HG03060 (cell line): ENCODE results near the gene MAGI1.

Source experiments
- ATAC-seq: cut with Tn5 transposase; IDR thresholded peaks from one replicate; pipeline ENCODE4 v1.9.1; 2021; ENCODE audit warnings: low read depth, moderate number of reproducible peaks; ENCODE audit not compliant: unreplicated experiment

The MAGI1 gene

DNA sequence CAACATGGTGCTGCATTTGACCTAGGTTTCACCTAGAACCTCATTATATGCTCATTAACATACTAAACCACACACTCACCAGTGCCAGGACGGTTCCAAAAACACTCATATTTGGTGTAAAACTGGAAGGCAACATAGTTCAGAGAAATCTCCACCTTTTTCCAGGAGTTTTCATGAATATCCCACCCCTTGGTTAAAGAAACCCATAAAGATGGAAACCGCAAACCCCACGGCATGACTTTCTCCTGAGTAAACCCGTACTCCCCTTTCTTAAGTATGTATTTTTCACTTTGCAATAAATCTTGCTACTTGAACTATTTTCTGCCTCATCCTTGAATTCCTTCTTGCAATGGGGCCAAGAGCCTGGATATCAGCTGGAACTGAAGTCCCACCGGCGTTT, 379.3 kb downstream of the MAGI1 start:
- no peak for ATAC-seq

DNA sequence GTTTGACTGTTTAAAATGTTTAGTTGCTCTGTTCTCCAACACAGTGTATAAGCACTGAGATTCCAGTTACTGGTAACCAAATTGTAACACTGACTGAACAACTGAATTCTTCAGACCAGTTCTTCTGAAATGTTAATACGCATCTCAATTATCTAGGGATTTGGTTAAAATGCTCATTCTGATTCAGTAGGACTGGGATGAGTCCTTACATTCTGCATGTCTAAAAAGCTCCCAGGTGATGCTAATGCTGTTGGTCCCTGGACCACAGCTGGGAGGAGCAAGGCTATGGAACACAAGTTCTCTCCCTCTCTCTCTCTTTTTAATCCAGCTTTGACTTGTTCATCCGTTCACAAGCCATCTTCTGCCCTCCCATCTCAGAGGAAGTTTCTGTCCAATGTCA, 380.3 kb downstream of the MAGI1 start:
- no peak for ATAC-seq

DNA sequence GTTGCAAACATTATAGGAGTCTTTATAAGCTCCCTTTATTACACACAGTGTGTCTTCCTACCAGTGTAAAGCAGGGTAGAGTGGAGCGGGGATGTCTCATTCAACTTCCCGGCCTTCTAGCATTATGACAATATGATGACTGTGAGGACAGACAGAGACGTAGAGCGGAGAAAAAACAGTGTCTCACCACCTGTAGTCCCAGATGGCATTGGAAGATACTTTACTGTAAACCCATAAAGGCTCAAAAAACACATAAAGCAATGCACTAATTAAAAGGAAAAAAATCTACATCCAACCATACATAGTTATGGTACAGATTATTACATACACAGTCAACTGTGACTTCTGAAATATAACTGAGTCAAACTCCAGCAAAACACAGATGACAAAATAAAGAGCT, 383.7 kb downstream of the MAGI1 start:
- ATAC-seq: no peak

DNA sequence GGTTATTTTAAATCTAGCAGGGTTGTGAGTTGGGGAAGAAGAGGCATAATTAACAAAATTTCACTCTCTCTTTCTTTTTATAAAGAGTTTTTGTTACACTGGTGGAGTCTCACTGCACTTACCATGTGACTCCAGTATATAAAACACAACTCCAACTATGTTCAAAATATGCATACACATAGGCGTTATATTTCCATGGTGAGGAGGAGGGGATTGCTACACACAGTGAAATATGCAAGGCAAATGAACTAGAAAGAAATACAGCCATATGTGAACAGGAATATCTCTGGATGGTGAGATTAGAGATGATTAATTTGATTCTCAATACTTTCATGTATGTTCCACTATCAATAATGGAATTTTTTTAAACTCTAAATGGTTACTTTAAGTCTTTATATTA, 385.0 kb downstream of the MAGI1 start:
- no peak for ATAC-seq

DNA sequence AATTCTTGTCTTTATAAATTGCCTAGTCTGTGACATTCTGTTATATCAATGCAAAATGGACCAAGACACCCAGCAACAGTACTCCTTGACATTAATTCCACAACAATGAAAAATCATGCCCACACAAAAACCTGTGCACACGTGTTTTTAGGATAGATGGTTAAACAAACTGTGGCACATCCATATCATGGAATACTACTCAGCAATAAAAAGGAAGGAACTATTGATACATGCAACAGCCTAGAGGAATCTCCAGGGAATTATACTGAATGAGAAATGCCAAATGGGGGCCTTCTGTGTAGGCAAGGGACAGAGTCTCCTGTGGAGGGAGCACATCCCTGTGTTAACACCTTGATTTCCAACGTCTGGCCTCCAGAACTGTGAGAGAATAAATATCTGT, 388.5 kb downstream of the MAGI1 start:
- ATAC-seq: no peak

DNA sequence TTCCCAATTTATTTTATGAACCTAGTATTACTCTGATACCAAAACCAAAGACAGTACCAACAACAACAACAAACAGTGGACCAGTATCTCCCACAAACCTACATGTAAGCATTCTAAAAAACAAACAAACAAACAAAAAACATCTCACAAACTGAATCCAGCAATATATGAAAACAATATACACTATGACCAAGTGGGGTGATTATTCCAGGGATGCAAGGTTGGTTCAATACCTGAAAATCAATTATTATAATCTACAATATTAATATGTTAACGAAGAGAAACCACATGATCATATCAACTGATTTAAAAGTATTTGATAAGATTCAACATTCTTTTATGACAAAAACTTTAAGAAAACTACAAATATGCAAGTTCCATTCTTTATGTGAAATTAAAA, 391.3 kb downstream of the MAGI1 start:
- no peak for ATAC-seq

DNA sequence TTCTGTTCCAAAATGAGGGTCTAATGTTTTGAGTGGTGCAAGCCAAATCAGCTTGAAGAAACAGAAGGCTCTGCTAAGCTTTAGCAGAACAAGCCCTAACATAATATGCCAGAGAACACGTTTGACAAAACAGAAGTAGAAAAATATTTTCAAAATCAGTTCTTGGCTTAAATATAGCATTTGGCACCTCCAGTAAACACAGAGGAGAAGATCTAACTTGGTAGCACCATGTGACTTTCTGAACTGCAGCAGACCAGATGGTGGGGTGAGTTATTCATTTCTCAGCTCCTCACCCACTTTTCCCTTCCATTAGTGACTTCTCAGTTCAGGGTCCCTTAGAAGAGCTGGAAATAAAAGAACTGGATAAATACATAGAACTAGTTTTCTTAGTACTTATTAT, 395.8 kb downstream of the MAGI1 start:
- ATAC-seq: no peak

DNA sequence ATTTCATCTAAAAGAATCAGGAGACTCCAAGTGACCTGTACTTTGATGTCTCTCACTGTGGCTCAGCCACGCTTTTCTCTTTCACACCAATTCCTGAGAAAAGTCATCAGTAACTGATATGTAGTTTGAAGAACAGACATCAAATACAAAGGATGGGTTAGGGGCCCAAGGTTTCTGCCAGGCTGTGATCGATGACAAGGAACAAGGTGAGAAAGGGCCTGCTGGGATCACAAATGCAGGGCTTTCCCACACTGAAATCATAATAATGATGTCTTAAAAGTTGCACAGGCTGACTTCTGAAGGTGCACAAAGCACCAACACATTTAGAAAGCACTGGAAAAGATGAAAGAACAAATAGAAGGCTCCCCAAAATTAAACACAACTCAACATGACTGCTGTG, 396.9 kb downstream of the MAGI1 start:
- no peak for ATAC-seq

DNA sequence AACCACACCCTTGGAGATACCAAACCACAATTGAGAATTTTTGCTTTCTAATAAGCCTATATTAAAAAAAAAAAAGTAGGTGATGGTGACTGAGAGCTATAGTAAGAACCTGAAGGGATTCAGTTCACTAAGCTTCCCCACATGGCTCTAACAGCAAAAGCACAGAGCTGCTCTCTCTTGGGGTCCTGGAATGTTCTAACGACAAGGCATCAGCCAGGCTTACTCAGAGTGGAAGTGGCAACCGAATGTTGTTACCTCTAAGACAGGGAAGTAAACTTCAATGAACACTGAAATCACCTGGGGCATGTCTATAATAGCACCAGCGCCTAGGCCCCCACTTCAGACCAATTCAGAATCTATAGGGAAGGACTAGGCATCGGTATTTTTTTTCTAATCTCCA, 397.7 kb downstream of the MAGI1 start:
- no peak for ATAC-seq

DNA sequence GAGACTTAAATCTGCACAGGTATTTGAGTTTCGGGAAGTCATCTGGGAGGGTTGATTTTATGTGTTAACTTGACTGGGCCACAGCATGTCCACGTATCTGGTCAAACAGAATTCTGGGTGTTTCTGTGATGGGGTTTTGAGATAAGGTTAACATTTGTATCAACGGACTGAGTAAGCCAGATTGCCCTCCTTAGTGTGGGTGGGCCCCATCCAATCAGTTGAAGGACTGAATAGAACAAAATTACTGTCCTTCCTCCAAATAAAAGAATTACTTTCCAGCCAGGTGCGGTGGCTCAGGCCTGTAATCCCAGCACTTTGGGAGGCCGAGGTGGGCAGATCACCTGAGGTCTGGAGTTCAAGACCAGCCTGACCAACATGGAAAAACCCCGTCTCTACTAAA, 399.3 kb downstream of the MAGI1 start:
- no peak for ATAC-seq

DNA sequence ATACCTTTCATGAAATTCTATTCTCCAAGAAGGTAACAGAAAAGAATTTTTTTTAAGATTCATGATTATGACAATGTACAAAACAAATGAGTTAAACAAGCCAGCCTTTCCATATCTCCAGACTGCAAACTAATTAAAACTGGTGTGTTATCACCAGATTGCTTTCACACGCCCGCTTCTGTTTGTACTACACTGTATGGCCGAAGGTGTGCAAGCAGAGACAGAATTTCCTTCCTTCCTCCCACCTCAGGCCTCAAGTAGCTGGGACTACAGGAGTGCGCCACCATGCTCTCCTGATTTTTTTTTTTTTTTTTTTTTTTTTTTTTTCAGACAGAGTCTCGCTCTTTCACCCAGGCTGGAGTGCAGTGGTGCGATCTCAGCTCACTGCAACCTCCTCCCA, 400.4 kb downstream of the MAGI1 start:
- ATAC-seq: no peak

DNA sequence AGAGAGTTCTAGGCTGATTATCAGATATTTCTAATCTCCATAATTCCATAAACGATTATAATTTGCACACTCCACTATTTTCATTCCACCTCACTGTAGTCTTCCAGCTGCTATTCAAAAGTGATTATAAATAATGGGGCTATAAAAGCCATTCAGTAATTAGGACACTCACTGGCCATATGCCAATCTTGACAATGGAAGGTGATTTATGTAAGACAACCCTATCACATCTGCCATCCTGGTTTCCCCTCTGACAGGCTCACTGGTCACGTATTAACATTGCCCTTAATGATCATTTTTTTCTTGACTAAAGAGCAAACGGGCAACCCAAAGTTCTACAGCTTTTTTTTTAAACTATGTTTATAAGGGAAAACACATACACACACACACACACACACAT, 402.4 kb downstream of the MAGI1 start:
- ATAC-seq: no peak

DNA sequence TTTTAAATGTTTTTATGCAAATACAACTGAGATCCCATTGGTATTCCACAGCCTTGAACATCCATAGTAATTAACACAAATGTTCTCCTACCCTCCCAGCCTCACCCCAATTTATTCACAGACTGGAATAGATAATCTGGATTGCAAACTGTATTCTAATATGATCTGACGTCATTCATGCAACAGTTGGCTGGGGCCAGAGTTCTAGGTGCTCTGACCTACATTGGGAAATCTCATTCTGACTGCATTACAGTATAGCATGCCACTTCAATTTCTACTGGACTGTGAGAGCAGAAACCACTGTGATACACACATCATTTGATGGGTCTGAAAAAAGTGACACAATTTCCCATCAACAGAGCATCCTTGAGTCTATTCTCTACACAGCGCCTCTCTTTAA, 403.1 kb downstream of the MAGI1 start:
- ATAC-seq: no peak

DNA sequence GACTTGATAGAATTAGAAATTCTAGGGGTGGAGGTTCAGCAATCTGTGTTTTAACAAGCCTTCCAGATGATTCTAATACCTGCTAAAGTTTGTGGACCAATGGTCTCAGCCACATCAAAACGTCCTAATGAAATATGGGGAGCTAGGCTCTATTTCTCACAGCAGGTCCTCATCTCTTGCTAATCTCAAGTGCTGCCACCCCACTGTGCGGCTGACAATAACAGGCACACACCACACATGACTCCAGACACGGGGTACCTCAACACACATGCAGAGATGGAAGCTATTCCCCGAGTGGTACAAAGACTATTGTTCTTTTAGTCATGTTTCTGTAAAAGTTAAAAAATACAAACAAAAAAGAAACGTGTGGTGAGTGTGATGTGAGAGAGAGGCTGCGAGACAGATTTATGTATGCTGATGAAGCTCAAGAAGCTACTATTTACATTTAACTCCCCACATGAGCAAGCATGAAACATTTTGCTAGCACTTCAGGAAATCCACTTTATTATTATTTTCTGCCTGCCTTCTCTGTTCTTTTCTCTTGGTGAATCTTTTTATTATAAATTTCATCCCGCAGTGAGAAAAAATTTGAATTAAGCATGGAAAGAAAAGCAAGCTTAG, 405.6 kb downstream of the MAGI1 start:
- no peak for ATAC-seq

DNA sequence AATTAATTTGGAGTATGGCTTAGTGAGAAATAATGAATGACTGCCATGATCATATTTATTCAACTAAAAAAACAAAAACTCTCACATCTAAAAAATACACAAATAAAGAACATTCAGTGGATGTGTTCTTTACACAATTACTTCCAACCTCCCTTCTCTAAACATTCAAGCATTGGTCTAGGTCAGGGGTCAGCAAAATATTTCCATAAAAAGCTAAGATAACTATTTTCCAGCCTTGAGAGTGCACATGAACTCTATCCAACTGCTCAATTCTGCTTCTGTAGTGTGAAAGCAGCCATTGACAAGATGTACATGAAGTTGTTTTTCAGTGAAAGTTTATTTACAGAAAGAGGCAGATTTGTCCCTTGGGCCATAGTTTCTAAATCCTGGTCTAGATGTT, 406.3 kb downstream of the MAGI1 start:
- ATAC-seq: no peak

DNA sequence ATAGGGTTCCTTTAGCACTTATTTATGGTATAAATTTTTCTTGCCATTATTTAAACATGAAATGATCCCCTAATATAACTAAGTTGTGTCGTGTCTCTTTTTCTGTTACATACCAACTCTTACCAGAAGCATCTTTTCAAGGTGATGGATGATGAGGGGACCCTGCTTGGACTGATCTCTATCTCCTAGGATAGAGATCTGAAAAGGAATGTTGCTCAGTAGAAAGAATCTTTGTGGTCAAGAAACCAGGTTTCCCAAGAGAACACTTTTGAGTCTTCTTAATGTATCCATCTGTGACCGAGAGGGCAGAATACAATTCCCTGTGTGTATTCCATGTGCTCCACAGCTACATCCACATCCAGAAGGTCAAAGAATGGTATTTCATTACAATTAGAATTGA, 409.7 kb downstream of the MAGI1 start:
- no peak for ATAC-seq

DNA sequence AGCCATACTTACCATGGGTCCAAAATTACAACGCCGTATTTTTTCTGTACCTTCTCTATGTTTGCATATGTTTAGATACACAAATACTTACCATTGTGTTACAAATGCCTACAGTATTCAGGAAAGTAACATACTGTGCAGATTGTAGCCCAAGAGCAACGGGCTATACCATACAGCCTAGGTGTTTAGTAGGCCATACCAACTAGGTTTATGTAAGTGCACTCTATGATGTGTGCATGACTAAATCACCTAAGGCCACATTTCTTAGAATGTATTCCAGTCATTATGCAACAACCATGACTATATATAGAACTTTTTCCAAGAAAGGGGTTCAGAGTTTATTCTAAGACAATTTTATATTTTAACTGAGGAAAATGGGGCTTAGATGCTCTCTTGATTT, 411.7 kb downstream of the MAGI1 start:
- ATAC-seq: no peak

DNA sequence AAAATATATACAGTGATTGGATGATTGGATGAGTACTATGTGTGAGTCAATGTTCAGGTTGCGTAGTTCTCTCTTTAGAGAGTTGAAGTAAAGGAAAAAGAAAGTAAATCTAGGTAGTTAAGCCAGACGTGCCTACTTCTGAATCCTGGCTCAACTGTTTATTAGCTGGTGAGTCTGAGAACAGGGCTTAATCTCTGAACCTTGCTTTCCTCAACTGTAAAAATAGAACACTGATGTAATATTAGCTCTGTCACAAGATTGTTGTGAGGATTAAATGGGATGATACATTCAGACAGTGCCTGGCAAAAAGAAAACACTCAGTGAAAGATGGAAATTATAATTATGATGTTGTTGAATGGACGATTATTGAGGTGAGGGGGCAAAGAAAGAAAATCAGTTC, 413.4 kb downstream of the MAGI1 start:
- no peak for ATAC-seq

DNA sequence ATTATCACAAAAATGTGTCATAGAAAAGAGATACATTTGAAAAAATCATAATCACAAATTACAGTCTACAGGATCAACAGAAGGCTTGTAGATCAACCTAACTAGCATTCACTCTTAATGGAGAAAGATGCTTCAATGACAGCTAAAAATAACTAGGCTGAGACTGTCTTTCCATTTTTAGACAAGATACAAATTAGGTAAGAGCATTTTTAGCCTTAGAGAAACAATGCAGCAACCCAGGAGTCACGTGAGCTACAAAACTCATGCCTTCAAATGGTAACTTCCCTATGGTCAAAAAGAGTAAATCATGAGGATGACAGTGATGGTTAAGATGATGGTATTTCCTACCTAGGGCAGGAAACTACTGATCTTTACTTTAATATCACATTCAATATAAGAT, 415.4 kb downstream of the MAGI1 start:
- ATAC-seq: no peak

DNA sequence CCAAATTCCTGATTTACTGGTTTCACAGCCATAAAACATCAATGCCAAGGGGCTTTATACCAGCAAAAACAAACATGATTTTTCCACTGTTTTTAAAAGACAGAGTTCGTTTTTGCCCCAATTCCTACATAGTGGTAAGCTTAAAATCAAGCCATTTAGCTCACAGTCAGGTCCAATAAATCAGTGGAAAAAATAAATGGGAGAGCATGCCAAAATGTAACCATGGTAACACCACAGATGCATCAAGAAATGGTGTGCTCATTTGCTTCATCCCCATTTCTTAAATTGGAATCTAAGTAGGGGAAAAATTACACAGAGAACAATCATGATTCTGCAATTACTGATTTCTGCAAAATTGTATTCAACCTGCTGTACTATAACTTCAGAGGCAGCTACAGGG, 418.8 kb downstream of the MAGI1 start:
- no peak for ATAC-seq

DNA sequence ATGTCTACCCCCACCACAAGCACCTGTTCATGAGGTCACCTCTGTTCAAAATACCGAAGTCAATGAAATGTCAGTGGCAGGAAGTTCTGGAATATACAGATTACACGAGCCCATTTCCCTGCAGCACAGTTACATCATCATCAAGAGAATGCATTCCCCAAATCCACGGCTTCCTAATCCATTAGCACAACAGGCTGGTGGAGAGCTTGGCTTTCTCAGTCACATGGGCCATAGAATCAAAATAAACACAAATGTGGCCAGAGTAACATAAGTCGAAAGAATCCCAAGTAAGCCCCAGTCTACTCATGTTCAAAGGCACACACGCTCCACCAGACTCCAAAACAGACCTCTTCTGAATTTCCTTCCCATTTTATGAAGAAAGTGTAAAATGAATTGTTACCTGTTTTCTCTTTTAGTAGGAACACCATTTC, 419.3 kb downstream of the MAGI1 start:
- no peak for ATAC-seq

DNA sequence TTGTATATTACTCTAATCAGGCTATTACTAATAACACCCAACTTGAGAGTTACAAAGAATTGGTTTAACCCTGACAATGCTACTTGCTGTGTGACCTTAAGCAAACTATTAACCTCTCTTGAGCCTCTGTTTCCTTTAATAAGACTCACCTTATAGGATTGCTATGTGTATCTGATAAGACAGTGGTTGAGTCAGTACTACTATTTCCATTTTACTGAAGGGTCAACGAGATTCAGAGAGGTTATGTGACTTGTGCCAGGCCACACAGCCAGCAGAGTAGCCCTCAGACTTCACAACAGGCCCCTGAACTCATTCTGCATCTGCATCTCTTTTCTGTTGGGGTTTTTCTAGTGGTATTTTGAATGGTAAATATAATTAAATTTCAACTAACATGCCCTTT, 420.1 kb downstream of the MAGI1 start:
- ATAC-seq: no peak

DNA sequence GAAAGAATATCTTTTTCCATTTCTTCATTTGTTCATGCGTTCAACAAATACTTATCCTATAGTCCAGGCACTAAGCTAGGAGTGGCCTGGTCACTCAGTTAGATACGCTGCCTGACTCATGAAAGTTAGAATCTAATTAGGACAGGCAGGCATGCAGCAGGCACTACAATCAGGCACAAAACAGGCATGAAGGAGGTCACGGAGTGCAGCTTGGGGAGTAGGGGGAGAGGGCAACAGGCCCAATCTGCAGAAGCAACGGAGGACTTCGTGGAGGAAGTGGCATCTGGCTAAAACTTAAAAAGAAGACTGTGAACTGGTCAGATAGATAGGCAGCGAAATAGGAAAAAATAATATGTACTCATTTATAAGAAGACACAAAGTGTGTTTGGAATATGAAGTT, 420.9 kb downstream of the MAGI1 start:
- ATAC-seq: no peak
